ENCODE data around the gene ST6GALNAC3. TPM values are rescaled to one million over a fixed set of nuclear protein-coding genes. Genes with fewer than 3 reads are reported as not detected.

ST6GALNAC3 gene
- total RNA-seq, 1 experiment from 2014 or later, result 2.2 TPM

DNA sequence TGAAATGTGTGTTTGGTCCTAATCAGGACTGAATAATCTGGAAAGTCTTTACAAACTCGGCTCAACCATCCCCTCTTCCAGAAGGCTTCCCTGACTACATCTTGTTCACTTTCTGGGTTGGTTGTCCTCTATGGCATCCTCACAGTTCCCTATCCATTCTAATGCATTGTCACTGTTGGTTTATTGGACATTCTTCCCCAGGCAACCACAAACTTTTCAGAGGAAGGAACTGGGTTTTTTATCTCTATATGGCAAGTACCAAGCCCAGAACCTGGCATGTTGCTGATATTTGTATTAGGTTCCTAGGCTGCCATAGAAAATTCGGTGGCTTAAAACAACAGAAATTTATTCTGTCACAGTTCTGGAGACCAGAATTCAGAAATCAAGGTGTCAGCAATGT is 429.2 kb downstream of the ST6GALNAC3 start:
- Histone ChIP-seq H3K4me3 (replicated peaks in 1 of 2; ENCODE audit: low read depth in 1 of 2, low read length in 2 of 2) (no peak overlapping the region), H3K9me3 (ENCODE audit: control insufficient read depth in 1 of 2, insufficient read depth in 1 of 2, low read depth in 1 of 2, low read length in 2 of 2) (no peaks in the 10 kb centered on the region), H2AFZ (ENCODE audit: low read depth, low read length, poor library complexity, severe bottlenecking) (no peak overlapping the region), H4K20me1 (ENCODE audit: insufficient read depth) (no peaks in the 10 kb centered on the region), H3K4me1 (ENCODE audit: control insufficient read depth in 1 of 2, insufficient read depth in 2 of 2, low read length in 2 of 2) (no peaks in the 10 kb centered on the region), H3K27ac (ENCODE audit: low read depth, low read length) (no peak overlapping the region), H3K9me2 (ENCODE audit: insufficient read depth) (no peaks in the 10 kb centered on the region), H3K9ac (ENCODE audit: low read length) (no peak overlapping the region), H3K79me2 (ENCODE audit: insufficient read depth, low read length) (no peaks in the 10 kb centered on the region), H3K4me2 (ENCODE audit: low read length) (no peak overlapping the region), H3K27me3 (ENCODE audit: insufficient read depth, low read length) (no peaks in the 10 kb centered on the region), H3K36me3 (ENCODE audit: control insufficient read depth in 1 of 2, insufficient read depth in 2 of 2, low read length in 2 of 2) (no peaks in the 10 kb centered on the region)
- no TSS peak for BruUV-seq (replicated peaks)
- intact Hi-C loops (cut with micrococcal nuclease), result no loop called here
- TF ChIP-seq SRF (IDR thresholded peaks at IDR 0.05; ENCODE audit: low read depth) (no peak), RAD21 (IDR thresholded peaks at IDR 0.05; ENCODE audit: low read depth) (no peak), ZNF274 (IDR thresholded peaks at IDR 0.05; ENCODE audit: low read depth, low read length) (no peak), POLR2A (IDR thresholded peaks at IDR 0.05; ENCODE audit: borderline replicate concordance, extremely low read depth, insufficient read depth, insufficient read length) (no peak), EGR1 (IDR thresholded peaks at IDR 0.05; ENCODE audit: low read depth) (no peak), JUND (IDR thresholded peaks at IDR 0.05) (no peak), SIN3A (IDR thresholded peaks at IDR 0.05; ENCODE audit: low read depth) (no peak), EZH2 (IDR thresholded peaks at IDR 0.05) (no peak), ZFX (IDR thresholded peaks at IDR 0.05) (no peak), CBX3 (IDR thresholded peaks at IDR 0.05; ENCODE audit: low read depth) (no peak), POLR2AphosphoS5 (IDR thresholded peaks at IDR 0.05; ENCODE audit: low read depth, low read length) (no peak), FOSL1 (IDR thresholded peaks at IDR 0.05; ENCODE audit: low read depth) (no peak), TCF7L2 (IDR thresholded peaks at IDR 0.05; ENCODE audit: borderline replicate concordance, extremely low read depth, insufficient read depth, insufficient read length) (no peak), EZH2phosphoT487 (IDR thresholded peaks at IDR 0.05; ENCODE audit: borderline replicate concordance) (no peak)
- TF ChIP-seq, protein P1, sequence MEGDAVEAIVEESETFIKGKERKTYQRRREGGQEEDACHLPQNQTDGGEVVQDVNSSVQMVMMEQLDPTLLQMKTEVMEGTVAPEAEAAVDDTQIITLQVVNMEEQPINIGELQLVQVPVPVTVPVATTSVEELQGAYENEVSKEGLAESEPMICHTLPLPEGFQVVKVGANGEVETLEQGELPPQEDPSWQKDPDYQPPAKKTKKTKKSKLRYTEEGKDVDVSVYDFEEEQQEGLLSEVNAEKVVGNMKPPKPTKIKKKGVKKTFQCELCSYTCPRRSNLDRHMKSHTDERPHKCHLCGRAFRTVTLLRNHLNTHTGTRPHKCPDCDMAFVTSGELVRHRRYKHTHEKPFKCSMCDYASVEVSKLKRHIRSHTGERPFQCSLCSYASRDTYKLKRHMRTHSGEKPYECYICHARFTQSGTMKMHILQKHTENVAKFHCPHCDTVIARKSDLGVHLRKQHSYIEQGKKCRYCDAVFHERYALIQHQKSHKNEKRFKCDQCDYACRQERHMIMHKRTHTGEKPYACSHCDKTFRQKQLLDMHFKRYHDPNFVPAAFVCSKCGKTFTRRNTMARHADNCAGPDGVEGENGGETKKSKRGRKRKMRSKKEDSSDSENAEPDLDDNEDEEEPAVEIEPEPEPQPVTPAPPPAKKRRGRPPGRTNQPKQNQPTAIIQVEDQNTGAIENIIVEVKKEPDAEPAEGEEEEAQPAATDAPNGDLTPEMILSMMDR (IDR thresholded peaks at IDR 0.05 in 2 of 3, conservative IDR thresholded peaks at IDR 0.05 in 1 of 3; ENCODE audit: borderline replicate concordance in 1 of 3, insufficient read depth in 1 of 3, low read depth in 2 of 3, low read length in 2 of 3), result no peak
- POLR2A ChIA-PET, result no interaction called here
- no peak for DNase-seq (ENCODE audit: low read depth, low spot score)
- CTCF ChIA-PET, result no interaction called here
- RAD21 ChIA-PET (ENCODE audit: low non-redundant PET in 1 of 2, low total read pairs in 2 of 2, uncharacterized antibody in 2 of 2, unreplicated experiment in 2 of 2), result no interaction called here
- no peak for ATAC-seq

Measured in HCT116 (cell line).